DOHH2 (cell line): Measurements from ENCODE around the gene UTS2B.

Experiments
- CTCF ChIP-seq: fragments of 200-600 bp; sonication (generic); IDR thresholded peaks from one replicate; pipeline ENCODE4 v1.5.1; 2014; ENCODE audit warnings: antibody characterized with exemption, mild to moderate bottlenecking, low read depth, low read length; ENCODE audit not compliant: poor library complexity, severe bottlenecking
- EZH2phosphoT487 ChIP-seq: fragments of 200-600 bp; sonication (generic); IDR thresholded peaks from 2 replicates; pipeline ENCODE4 v1.6.1; 2017; ENCODE audit warnings: borderline replicate concordance, mild to moderate bottlenecking, antibody characterized with exemption, low read length, moderate library complexity, mixed read lengths

- TF ChIP-seq CTCF: no peak
- no peak for TF ChIP-seq EZH2phosphoT487
These were observed 49.1 kb upstream of the UTS2B start for GRCh38 chr3:191379446-191379845.
